Erythroblast (primary cell): Measurements from ENCODE around the gene ARMS2.

ENCODE experiments used
- DNase-seq, 2 experiments: peaks; one replicate each; lab custom pipeline; 2025; lab: John Stamatoyannopoulos, UW
- GATA1 ChIP-seq: IDR thresholded peaks from 2 replicates; pipeline ENCODE4 v1.6.1; 2011; ENCODE audit warnings: low read depth, mild to moderate bottlenecking, control low read depth, low read length, moderate library complexity
- POLR2A ChIP-seq: IDR thresholded peaks from 2 replicates; pipeline ENCODE4 v1.6.1; 2011; ENCODE audit warnings: mild to moderate bottlenecking, low read length

ARMS2 gene

DNA sequence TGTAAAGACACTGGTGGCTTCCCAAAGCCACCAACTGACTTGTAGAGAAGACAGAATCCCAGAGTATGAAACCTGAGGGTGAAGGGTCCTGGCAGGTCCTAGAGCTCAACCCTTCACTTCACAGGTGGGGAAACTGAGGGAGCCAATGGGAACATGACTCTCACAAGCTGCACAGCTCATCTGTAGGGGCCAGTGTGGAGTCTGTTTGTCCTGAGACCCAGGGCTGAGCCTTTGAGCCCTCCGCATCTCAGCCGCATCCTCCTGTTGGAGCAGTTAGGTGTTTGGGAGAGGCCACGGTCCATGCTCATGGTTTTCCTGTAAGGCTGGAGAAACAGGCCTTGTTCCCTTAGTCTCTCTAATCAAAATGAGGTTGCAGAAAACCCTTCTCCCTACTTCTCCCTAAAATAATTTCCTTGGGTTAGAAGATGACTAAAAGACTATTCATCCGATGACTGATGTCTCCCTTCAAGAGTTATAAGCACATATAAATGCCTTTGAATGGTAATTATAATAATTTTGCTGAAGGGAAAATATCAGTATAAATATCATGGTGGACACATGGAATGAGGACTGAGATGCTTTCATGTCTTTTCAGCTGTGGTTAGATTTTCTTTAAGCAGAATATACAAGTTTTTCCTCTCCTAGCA is 17.2 kb downstream of the ARMS2 start:
- DNase-seq: no peak
- TF ChIP-seq GATA1 (no peak), POLR2A (no peak)

DNA sequence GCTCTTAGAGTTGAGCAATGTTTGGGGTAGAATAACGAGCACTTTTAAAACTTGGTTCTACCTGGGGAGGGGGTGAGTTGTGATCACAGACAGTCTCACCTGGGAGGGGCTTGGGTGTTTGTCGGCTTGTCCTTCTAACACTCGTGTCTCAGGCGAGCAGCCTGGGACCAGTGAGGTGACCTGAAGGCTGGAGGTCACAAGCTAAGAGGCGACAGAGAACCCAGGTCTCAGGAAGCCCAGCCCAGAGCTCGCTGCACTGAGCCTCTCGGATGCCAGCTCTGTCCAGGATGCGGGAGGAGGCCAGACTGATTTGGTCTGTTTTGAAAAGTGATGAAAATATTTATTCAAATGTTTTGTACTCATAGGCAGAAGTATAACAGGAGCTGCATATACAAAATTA is 18.7 kb downstream of the ARMS2 start:
- DNase-seq: no peak
- TF ChIP-seq GATA1 (no peak), POLR2A (no peak)

DNA sequence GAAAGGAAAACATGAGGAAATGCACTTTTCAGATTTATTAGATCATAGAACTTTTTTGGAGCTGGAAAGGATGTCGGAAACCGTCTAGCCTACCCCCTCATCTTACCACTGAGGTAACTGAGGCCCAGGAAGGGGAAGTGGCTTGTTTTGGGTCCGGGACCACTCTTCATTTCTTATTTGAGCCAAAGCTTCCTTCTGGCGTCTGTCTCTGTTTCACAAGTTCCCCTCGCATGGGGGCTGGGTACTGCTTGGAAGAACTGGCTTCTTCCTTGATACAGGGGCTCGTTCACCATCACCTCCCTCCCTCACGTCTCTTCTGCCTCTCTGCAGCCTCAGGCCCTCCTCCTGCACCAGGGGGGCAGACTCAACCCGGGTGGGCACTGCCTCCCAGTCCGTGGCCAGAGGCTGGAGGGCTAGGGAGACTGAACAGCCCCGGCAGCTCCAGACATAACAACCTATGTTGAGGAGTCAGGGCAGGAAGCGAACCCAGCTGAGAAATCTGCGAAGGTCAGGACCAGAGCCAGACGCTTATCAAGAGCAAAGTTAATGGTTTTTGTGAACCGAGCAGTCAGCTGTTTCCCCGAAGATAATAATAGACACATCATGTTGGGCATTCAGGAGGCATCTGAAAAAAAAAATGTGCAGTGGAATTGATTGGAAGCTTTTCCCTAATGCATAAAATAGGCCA is 19.8 kb downstream of the ARMS2 start:
- TF ChIP-seq GATA1: no peak
- no peak for TF ChIP-seq POLR2A
- DNase-seq: peak in 1 of 2 experiments; percentile 10

DNA sequence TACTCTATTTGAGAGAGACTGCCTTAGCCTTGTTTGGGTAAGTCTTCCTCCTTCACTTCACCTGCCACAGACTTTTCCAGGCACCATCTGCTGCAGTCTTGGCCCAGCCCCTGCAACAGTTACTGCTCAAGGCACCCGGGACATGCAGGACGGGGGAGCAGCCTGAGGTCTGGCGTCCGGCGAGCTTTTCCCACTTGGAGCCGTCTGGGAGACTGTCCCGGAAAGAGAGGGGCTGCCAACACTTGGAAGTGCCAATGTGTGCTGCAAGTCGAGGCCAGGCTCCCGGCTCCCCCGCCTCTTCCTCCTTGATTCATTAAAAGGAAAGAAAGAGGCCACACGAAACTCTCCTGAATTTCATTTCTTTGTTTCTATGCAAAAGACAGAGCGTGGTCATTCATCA is 20.6 kb downstream of the ARMS2 start:
- no peak for DNase-seq
- TF ChIP-seq POLR2A (no peak), GATA1 (no peak)

DNA sequence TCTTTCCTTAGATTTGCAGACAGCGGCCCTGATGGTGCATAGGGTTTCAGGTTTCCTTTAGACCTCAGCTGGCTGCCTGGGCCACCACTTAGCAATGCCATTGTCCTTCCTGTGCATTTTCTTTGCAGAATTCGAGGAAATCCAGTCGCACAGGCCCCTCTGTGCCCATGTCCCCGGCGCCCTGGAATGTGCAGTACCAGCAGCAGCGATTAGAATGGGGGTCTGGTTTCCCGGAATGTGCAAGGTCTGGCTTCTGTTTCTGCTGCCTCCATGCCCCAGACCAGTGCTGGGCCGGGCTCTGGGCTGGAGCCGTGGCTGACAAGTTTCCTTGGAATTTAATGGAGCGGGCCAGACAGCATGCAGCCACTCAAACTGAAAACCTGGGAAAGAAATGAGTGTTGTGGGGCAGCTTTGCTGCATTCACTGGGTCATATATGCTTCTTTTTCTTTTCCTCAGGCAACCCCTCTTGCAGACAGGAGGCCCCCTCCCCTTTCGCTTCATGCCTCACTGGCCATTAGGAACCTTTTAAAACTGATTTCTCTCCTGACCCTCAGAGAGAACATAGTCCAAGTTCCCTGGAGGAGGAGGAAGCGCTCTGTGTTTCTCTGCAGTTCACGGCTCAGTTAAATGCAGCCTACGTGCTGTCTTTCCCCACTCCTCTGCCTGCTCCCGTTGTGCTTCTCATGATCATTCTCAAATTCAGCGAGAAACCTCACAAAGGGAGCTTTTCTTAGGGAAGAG is 21.3 kb downstream of the ARMS2 start:
- TF ChIP-seq GATA1: no peak
- no peak for TF ChIP-seq POLR2A
- DNase-seq: no peak

DNA sequence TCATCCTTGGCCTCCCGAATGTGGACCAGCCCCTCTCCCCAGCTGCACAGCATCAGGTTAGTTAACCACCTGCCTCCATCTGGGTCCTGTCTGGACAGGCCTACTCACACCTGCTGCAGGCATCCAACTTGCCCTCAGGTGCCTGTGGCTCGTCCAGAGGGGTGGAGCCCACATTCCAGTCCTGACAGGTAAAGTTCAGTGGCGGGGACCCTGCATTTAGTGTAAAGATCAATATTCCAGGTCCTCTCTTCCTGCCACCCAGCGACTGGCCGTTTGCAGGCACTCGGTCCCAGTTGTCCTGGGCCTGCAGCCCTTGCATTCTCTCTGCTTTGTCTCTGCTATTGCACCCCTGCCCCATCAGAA is 21.9 kb downstream of the ARMS2 start:
- no peak for TF ChIP-seq POLR2A
- TF ChIP-seq GATA1: no peak
- DNase-seq: no peak

DNA sequence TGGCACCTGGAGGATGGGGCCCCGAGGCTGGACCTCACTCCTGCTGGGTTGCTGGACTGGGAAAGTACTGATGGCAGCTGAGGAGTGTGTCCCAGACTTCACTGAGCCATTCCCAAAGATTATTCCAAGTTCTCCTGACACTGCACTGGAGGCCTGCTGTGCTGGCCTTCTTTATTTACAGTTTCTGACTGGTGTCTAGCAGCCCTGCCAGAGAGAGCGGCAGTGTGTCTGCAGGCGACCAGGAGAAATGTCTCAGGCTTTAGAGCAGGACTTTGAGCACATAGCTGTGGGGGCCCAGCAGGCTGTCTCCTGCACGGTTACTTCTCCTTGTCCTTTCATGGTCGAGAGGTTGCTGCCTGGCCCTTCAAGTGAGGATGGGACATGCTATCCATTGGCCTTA is 23.0 kb downstream of the ARMS2 start:
- no peak for TF ChIP-seq POLR2A
- no peak for TF ChIP-seq GATA1
- no peak for DNase-seq

DNA sequence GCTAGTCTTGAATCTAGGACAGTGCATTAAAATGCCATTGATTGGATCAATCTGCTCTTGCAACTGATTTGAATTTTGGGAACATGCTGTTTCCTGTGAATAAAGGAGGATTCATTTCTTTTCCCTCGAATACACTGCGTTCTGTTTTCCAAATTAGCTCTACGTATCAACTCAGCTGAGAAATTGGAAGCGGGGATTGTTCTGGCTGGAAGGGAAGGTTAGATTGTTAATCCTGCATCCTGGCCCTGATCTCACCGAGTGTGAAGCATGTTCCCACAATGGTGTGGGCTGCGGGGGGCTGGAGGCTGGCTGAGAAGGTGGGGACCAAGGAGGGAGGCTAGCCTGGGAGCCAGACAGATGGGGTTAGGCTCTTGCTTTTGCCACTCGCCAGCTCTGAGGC is 24.5 kb downstream of the ARMS2 start:
- TF ChIP-seq POLR2A (no peak), GATA1 (no peak)
- DNase-seq: no peak

DNA sequence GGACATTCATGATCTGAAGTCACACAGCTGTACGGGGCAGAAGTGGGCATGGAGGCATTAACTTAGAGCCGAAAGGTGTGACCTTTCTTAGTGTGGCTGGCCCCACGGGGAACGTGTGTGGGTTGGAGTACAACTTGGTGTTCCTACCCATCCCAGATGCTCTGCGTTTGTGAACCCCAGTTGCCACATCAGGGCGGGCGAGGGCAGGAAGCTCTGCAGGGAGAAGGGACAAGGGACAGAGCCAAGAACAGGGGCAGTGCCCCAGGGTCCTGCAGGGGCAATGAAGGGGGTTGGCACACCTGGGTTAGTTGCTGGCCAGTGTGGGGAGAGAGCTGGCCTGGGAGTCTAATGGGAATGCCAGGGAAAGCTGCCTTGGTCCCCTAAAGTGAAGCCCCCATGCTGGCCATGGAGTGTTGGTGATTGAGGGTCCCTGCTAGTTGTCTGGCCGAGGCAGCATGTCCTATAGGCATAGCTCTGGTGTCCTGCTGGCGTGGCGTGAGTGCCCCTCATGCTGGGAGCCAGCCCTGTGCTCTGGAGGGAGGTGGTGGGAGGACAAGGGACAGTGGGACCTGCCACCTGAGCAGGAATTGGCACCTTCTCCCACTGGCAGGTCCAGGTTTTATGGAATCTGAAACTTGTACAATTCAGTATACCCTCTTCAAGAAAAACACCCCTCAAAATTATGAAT is 25.8 kb downstream of the ARMS2 start:
- no peak for TF ChIP-seq GATA1
- TF ChIP-seq POLR2A: no peak
- DNase-seq: no peak

DNA sequence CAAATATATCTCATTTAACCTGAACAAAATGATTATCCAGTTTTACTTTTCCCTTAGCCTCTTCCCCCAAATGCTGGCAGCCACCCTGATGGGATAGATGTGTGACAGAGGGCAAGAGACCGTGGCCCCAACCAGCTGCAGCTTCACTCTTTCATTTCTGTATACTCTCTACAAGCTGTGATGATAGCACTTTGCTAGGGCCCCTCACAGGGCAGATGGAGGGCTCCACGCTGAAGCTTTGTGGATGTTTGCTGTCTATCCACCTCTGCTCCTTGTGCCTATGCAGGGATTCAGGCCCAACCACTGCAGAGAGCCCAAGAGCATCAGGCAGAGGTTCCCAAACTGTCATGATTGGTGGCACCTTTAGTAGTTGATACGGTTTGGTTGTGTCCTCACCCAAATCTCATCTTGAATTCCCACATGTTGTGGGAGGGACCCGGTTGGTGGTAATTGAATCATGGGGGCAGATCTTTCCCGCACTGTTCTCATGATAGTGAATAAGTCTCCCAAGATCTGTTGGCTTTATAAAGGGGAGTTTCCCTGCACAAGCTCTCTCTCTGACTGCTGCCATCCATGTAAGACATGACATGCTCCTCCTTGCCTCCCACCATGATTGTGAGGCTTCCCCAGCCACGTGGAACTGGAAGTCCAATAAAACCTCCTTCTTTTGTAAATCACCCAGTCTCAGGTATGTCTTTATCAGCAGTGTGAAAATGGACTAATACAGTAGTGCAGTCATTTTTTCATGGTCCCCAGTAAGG is 27.0 kb downstream of the ARMS2 start:
- no peak for DNase-seq
- TF ChIP-seq GATA1 (no peak), POLR2A (no peak)

DNA sequence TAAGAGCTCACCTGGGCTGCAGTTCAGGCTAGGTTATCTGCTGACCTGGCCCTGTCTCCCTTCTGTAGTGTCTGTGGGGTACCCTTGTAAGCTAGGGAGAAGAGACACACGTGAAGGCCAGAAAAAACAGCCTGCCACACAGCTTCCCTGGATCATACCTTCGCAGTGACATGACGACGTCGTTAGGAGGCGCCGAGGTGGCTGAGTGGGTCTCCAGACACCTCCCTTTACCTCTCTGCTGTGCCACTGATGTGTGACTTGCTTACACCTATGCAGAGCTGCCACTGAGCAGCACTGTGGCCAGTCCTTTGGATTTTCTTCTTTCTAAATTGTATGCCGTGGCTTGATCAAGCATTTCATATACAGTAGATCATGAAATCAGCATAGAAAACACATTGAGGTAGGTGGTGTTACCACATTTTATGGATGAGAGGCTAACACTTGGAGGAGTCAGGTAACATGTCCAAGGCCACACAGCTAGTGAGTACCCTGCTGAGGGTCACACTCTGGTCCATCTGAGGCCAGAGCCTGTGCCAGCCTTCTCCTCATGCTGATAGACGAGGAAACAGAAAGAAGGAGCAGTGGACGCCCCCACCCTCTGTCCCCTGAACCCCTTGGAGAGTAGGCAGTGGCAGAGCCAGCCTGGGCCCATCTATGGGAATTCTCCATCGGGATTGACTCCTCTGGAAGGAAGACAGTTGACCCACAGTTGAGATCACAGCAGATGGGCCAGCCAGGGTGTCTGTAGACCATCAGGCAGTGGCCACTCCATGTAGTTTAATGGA is 30.0 kb downstream of the ARMS2 start:
- no peak for DNase-seq
- TF ChIP-seq GATA1 (no peak), POLR2A (no peak)

DNA sequence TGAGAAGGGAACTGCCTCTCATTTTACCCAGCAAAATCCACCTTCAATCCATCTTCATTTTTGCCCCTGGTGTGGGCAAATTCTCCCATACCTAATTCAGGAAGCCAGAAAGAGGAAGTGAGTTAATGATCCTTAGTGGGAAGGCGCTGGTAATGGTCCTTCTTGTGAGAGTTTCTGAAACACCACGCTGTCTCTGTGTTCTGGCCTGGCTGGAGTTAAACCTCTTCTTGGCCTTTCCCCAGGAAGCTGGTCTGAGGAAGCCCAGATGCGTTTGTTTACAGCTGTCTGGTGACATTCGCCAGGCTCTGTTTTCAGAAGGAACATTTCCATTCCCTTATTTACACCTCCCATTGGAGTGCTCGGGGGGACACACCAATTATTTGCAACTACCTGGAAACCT is 31.2 kb downstream of the ARMS2 start:
- DNase-seq: no peak
- TF ChIP-seq GATA1: no peak
- no peak for TF ChIP-seq POLR2A
